K562 (cell line): ENCODE results near the gene TUBGCP6. TPM values are rescaled to one million over a fixed set of nuclear protein-coding genes. Genes with fewer than 3 reads are reported as not detected.

Experiments
- ATAC-seq: fragments of 200-7000 bp; cut with Tn5 transposase; 3 replicates; pipeline ENCODE4 v1.9.1; 2020; ENCODE audit warnings: moderate library complexity
- BruUV-seq: library from RNA; stranded (reverse); fragments of 400-500 nt; replicated peaks from 2 replicates; lab custom pipeline; 2021; lab: Mats Ljungman, UMichigan
- CTCF ChIA-PET: fragments of 300-600 bp; formaldehyde crosslinking; extraction: SDS; loops from one replicate; lab custom pipeline; 2021; ENCODE audit warnings: low intra/inter-chr PET ratio; lab: Yijun Ruan, JAX
- POLR2A ChIA-PET: fragments of 300-600, 350-650 bp; sonication (Branson Sonifier 250); formaldehyde crosslinking; extraction: SDS; loops from one replicate; lab custom pipeline; 2021; ENCODE audit warnings: antibody characterized with exemption, inconsistent platforms; lab: Yijun Ruan, JAX
- DNase-seq, 4 experiments: peaks; one replicate each; pipeline versions ENCODE4 v3.0.0 to v3.0.0-alpha.2; 2011 to 2018; ENCODE audit warnings: low spot score in 3 of 4, mixed read lengths in 3 of 4; ENCODE audit errors: extremely low read depth in 1 of 4
- FAIRE-seq: peaks from 2 replicates; lab custom pipeline; 2011; peaks lifted over from hg19 to GRCh38; lab: Jason Lieb, UNC
- H2AFZ ChIP-seq: 2 replicates; pipeline ENCODE4 v1.6.0; 2011; ENCODE audit warnings: low read depth, low read length, control low read depth, inconsistent platforms
- H3K27ac ChIP-seq: fragments of 200-600 bp; 3 replicates; pipeline ENCODE4 v1.8.0; 2011; ENCODE audit warnings: low read depth, mild to moderate bottlenecking, control low read depth, inconsistent platforms, low read length, moderate library complexity, mixed read lengths; ENCODE audit errors: extremely low read depth
- H3K27me3 ChIP-seq, 2 experiments: fragments of 300-600 bp in 1 of 2; 2 replicates in 1 of 2; 3 replicates in 1 of 2; pipeline versions ENCODE4 v1.6.0 to v1.8.0; 2011; ENCODE audit warnings: inconsistent platforms in 2 of 2, low read length in 2 of 2, mild to moderate bottlenecking in 1 of 2, mixed read lengths in 1 of 2, moderate library complexity in 1 of 2; ENCODE audit not compliant: control insufficient read depth in 2 of 2, insufficient read depth in 2 of 2
- H3K36me3 ChIP-seq: fragments of 300-600 bp; 3 replicates; pipeline ENCODE4 v1.8.0; 2011; ENCODE audit warnings: mild to moderate bottlenecking, low read length, inconsistent platforms; ENCODE audit not compliant: control insufficient read depth, insufficient read depth
- H3K4me1 ChIP-seq, 2 experiments: fragments of 200-600 bp in 1 of 2; replicated peaks in 1 of 2; 2 replicates in 1 of 2; 3 replicates in 1 of 2; pipeline versions ENCODE4 v1.5.1 to v1.8.0; 2011; ENCODE audit warnings: inconsistent platforms in 2 of 2, low read length in 2 of 2, mild to moderate bottlenecking in 1 of 2, mixed read lengths in 1 of 2, moderate library complexity in 1 of 2; ENCODE audit not compliant: control insufficient read depth in 2 of 2, insufficient read depth in 2 of 2
- H3K4me2 ChIP-seq: 2 replicates; pipeline ENCODE4 v1.6.1; 2011; ENCODE audit warnings: low read length, control low read depth, inconsistent platforms, mixed read lengths; ENCODE audit not compliant: insufficient read depth
- H3K4me3 ChIP-seq: fragments of 200-600 bp; sonication (generic), shearing (Covaris generic); 2 replicates; pipeline ENCODE4 v1.5.1; 2016; ENCODE audit warnings: control low read depth, inconsistent platforms
- H3K79me2 ChIP-seq: fragments of 200-600 bp; 3 replicates; pipeline ENCODE4 v1.8.0; 2011; ENCODE audit warnings: low read length, inconsistent platforms; ENCODE audit not compliant: control insufficient read depth, insufficient read depth
- H3K9ac ChIP-seq, 2 experiments: 2 replicates each; pipeline versions ENCODE4 v1.6.0 to v1.6.1; 2011; ENCODE audit warnings: low read depth in 2 of 2, low read length in 2 of 2, control low read depth in 1 of 2, inconsistent platforms in 1 of 2, mild to moderate bottlenecking in 1 of 2, mixed read lengths in 1 of 2; ENCODE audit not compliant: insufficient read depth in 1 of 2
- H3K9me1 ChIP-seq: one replicate; pipeline ENCODE4 v1.6.0; 2011; ENCODE audit warnings: inconsistent platforms, mild to moderate bottlenecking, low read length, moderate library complexity; ENCODE audit not compliant: control insufficient read depth, insufficient read depth
- H3K9me3 ChIP-seq: replicated peaks from 2 replicates; pipeline ENCODE4 v1.5.1; 2011; ENCODE audit warnings: low read depth, low read length, inconsistent platforms; ENCODE audit not compliant: control insufficient read depth, insufficient read depth
- H4K20me1 ChIP-seq: replicated peaks from 2 replicates; pipeline ENCODE4 v1.6.1; 2011; ENCODE audit warnings: low read length, inconsistent platforms, mixed read lengths; ENCODE audit not compliant: control insufficient read depth, insufficient read depth
- EHMT2 ChIP-seq: fragments of 450-650 bp; IDR thresholded peaks from 2 replicates; pipeline ENCODE4 v1.6.1; 2018; ENCODE audit warnings: antibody characterized with exemption
- FOXP1 ChIP-seq: sonication (generic); formaldehyde crosslinking; IDR thresholded peaks from 2 replicates; pipeline ENCODE4 v1.8.0; 2022; ENCODE audit warnings: mild to moderate bottlenecking, missing genetic modification reagents
- HLTF ChIP-seq: fragments of 450-650 bp; IDR thresholded peaks from 2 replicates; pipeline ENCODE4 v1.6.1; 2016
- KAT2B ChIP-seq: IDR thresholded peaks from one replicate; pipeline ENCODE4 v1.6.1; 2012; ENCODE audit warnings: low read depth, mild to moderate bottlenecking, control low read depth, inconsistent platforms, low read length, moderate library complexity
- MCM3 ChIP-seq: fragments of 450-650 bp; IDR thresholded peaks from 2 replicates; pipeline ENCODE4 v1.6.1; 2016
- NFIX ChIP-seq: fragments of 250-450 bp; sonication (Bioruptor Pico); IDR thresholded peaks from 2 replicates; pipeline ENCODE4 v1.4.0; 2020; ENCODE audit warnings: low read depth, mild to moderate bottlenecking, moderate library complexity
- RBM17 ChIP-seq: fragments of 200-400 bp; formaldehyde crosslinking; IDR thresholded peaks from 2 replicates; pipeline ENCODE4 v1.6.1; 2017; ENCODE audit warnings: low read depth, mild to moderate bottlenecking, low read length, borderline replicate concordance
- SIRT6 ChIP-seq: IDR thresholded peaks from one replicate; pipeline ENCODE4 v1.6.1; 2012; ENCODE audit warnings: low read depth, mild to moderate bottlenecking, control low read depth, inconsistent platforms, low read length, moderate library complexity
- TAF1 ChIP-seq: IDR thresholded peaks from 2 replicates; pipeline ENCODE4 v1.6.1; 2011; ENCODE audit warnings: mild to moderate bottlenecking, low read length, moderate library complexity; ENCODE audit not compliant: insufficient read depth, control insufficient read depth, severe bottlenecking; ENCODE audit errors: extremely low read depth
- ZNF23 ChIP-seq: fragments of 250-450 bp; sonication (Bioruptor Pico); IDR thresholded peaks from 2 replicates; pipeline ENCODE4 v1.4.0; 2020; ENCODE audit warnings: mild to moderate bottlenecking
- ZNF239 ChIP-seq: fragments of 250-450 bp; sonication (Bioruptor Pico); IDR thresholded peaks from 2 replicates; pipeline ENCODE4 v1.4.0; 2020; ENCODE audit warnings: mild to moderate bottlenecking
- ZNF316 ChIP-seq: fragments of 450-650 bp; IDR thresholded peaks from 2 replicates; pipeline ENCODE4 v1.6.1; 2016
- ZNF347 ChIP-seq: fragments of 450-650 bp; formaldehyde crosslinking; IDR thresholded peaks from 2 replicates; pipeline ENCODE4 v1.4.0; 2020; ENCODE audit warnings: low read depth, mild to moderate bottlenecking, moderate library complexity
- WGBS: fragments of 100-300 bp; shearing (Covaris generic); methylation state at CpG from one replicate; pipeline ENCODE4 v1.1.6; 2016; ENCODE audit warnings: low coverage, mixed read lengths; ENCODE audit not compliant: insufficient coverage; ENCODE audit errors: missing lambda C conversion rate; 5-methylcytosine and 5-hydroxymethylcytosine counted together
- in situ Hi-C: fragments of 300-500 bp; cut with MboI; formaldehyde crosslinking; loops from 4 replicates; pipeline ENCODE4 v1.15.0; 2018; ENCODE audit warnings: inconsistent platforms, mixed read lengths
- intact Hi-C: fragments of 100-400 bp; cut with micrococcal nuclease; formaldehyde crosslinking; loops from 2 replicates; pipeline ENCODE4 v1.14.2; 2022
- polyA plus RNA-seq, 8 experiments: library from polyadenylated mRNA; depleted of rRNA in 4 of 8; stranded (reverse) in 5 of 8; unstranded in 3 of 8; fragments of >200 nt; fragmentation: Nextera tagmentation in 2 of 8; fragmentation: Illumina TruSeq in 1 of 8; extraction: Ambion mirVana in 2 of 8; extraction: Trizol in 1 of 8; gene quantifications; 2 replicates each; pipeline versions ENCODE4 v1.2.1 to v1.2.3, GENCODE V29; 2011 to 2014; ENCODE audit warnings: inconsistent platforms in 1 of 8, missing spikeins in 1 of 8
- total RNA-seq, 7 experiments: library from RNA; depleted of rRNA in 6 of 7; stranded (reverse); fragments of >200 nt in 6 of 7; fragmentation: Illumina TruSeq in 2 of 7; extraction: Trizol in 2 of 7; gene quantifications; 2 replicates each; pipeline versions ENCODE4 v1.2.1 to v1.2.3, GENCODE V29; 2011 to 2021; ENCODE audit warnings: low replicate concordance in 1 of 7
- TF ChIP-seq, protein P1 (sequence below): sonication (generic); formaldehyde crosslinking; IDR thresholded peaks from 2 replicates; pipeline ENCODE4 v1.8.1; 2022; ENCODE audit warnings: missing genetic modification reagents
- TF ChIP-seq, protein P2 (sequence below): fragments of 450-650 bp; IDR thresholded peaks from 2 replicates; pipeline ENCODE4 v1.6.1; 2016; ENCODE audit warnings: missing biosample characterization, missing genetic modification characterization
- TF ChIP-seq, protein P3 (sequence below): fragments of 450-650 bp; IDR thresholded peaks from 2 replicates; pipeline ENCODE4 v1.6.1; 2016; ENCODE audit warnings: borderline replicate concordance

TUBGCP6 gene
- total and polyA plus RNA-seq, 9 of the 15 experiments (the other 6 are each of a cell fraction or from before 2014, with no cell fraction given): 0.76 to 33.0 (median 10.1) TPM

DNA sequence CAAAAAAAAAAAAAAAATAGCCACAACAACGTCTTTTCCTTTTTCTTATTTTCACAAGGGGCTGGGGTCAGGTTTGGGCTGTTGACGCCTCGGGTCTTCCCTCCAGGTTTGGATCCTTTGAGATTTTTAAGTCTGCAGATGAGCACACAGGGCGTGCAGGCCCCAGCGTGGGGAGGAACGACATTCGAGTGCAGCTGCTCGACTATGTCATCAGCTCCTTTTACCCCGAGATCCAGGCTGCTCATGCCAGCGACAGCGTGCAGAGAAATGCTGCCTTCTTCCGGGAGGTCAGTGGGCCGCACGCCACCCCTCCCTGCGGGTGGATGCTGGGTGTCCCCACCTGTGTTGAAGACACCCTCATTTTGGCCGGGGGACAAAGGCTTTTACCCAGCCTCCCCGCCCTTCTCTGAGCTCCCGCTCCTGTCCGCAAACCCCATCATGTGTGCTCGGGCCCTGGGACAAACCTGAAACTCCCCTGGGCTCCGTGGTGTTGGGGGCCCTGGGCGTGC, 36.3 kb downstream of the TUBGCP6 start:
- BruUV-seq: no TSS peak
- peaks cover 0 to 37% of the 10 kb centered on the region in 2 experiments; a peak in 2 of 5 replicates for H3K4me1 ChIP-seq
- peaks cover 53% of the 10 kb centered on the region for H3K36me3 ChIP-seq
- ATAC-seq: no peak
- TF ChIP-seq ZNF23 (CRISPR knock-in tag): no peak
- no peak for TF ChIP-seq EHMT2
- no peak for TF ChIP-seq SIRT6
- TF ChIP-seq KAT2B: no peak
- TF ChIP-seq ZNF316: no peak
- no peak for TF ChIP-seq ZNF347 (CRISPR knock-in tag)
- no peak for TF ChIP-seq ZNF239 (CRISPR knock-in tag)
- TF ChIP-seq FOXP1 (CRISPR knock-in tag): no peak
- TF ChIP-seq HLTF: no peak
- TF ChIP-seq, protein P1, sequence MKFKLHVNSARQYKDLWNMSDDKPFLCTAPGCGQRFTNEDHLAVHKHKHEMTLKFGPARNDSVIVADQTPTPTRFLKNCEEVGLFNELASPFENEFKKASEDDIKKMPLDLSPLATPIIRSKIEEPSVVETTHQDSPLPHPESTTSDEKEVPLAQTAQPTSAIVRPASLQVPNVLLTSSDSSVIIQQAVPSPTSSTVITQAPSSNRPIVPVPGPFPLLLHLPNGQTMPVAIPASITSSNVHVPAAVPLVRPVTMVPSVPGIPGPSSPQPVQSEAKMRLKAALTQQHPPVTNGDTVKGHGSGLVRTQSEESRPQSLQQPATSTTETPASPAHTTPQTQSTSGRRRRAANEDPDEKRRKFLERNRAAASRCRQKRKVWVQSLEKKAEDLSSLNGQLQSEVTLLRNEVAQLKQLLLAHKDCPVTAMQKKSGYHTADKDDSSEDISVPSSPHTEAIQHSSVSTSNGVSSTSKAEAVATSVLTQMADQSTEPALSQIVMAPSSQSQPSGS (CRISPR knock-in tag): no peak
- TF ChIP-seq, protein P2, sequence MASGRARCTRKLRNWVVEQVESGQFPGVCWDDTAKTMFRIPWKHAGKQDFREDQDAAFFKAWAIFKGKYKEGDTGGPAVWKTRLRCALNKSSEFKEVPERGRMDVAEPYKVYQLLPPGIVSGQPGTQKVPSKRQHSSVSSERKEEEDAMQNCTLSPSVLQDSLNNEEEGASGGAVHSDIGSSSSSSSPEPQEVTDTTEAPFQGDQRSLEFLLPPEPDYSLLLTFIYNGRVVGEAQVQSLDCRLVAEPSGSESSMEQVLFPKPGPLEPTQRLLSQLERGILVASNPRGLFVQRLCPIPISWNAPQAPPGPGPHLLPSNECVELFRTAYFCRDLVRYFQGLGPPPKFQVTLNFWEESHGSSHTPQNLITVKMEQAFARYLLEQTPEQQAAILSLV: no peak
- no peak for TF ChIP-seq MCM3
- TF ChIP-seq NFIX (CRISPR knock-in tag): no peak
- no peak for TF ChIP-seq RBM17
- TF ChIP-seq, protein P3, sequence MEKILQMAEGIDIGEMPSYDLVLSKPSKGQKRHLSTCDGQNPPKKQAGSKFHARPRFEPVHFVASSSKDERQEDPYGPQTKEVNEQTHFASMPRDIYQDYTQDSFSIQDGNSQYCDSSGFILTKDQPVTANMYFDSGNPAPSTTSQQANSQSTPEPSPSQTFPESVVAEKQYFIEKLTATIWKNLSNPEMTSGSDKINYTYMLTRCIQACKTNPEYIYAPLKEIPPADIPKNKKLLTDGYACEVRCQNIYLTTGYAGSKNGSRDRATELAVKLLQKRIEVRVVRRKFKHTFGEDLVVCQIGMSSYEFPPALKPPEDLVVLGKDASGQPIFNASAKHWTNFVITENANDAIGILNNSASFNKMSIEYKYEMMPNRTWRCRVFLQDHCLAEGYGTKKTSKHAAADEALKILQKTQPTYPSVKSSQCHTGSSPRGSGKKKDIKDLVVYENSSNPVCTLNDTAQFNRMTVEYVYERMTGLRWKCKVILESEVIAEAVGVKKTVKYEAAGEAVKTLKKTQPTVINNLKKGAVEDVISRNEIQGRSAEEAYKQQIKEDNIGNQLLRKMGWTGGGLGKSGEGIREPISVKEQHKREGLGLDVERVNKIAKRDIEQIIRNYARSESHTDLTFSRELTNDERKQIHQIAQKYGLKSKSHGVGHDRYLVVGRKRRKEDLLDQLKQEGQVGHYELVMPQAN: no peak
- TF ChIP-seq TAF1: no peak
- no peak overlapping the region for H3K9ac ChIP-seq
- no peaks in the 10 kb centered on the region for H3K27me3 ChIP-seq
- 0 out of 2 replicates have a peak, but pooled peaks cover 3% of the 10 kb centered on the region for H4K20me1 ChIP-seq
- 92% methylated on average over 10 of the region's 22 CpGs for WGBS
- no peak for DNase-seq
- no peak overlapping the region for H2AFZ ChIP-seq
- H3K79me2 ChIP-seq: peaks cover 6% of the 10 kb centered on the region; the same call in 1 of the 3 replicates
- in situ Hi-C loops: no loop called here
- H3K27ac ChIP-seq: no peak overlapping the region
- ChIA-PET CTCF (interaction anchor here (2.4 kb wide), 1 partner anchor 62 kb away, joined by 10 read pairs; no protein-coding TSS in a partner anchor), POLR2A (interaction anchor here (0.7 kb wide), 1 partner anchor 33 kb away, joined by 4 read pairs; no protein-coding TSS in a partner anchor)
- no peaks in the 10 kb centered on the region for H3K9me1 ChIP-seq
- no peak overlapping the region for H3K4me3 ChIP-seq
- intact Hi-C loops: no loop called here
- no peak overlapping the region for H3K4me2 ChIP-seq
- H3K9me3 ChIP-seq: 0 out of 2 replicates have a peak, but pooled peaks cover 2% of the 10 kb centered on the region
- no peak for FAIRE-seq
